Gastrocnemius medialis (tissue), 4 donors: ENCODE measurements around the gene INSYN2A.

Experiments used
- POLR2A ChIP-seq, 2 donors: fragments of 450-650 bp; IDR thresholded peaks; one replicate each; pipeline ENCODE4 v1.6.1; 2017; ENCODE audit warnings: antibody characterized with exemption in 2 of 2, mild to moderate bottlenecking in 2 of 2, moderate library complexity in 2 of 2
- TF ChIP-seq, protein P1 (sequence below), 5 experiments: fragments of 450-650 bp in 3 of 5; fragments of 200-600 bp in 2 of 5; sonication (generic) in 2 of 5; IDR thresholded peaks in 4 of 5; conservative IDR thresholded peaks in 1 of 5; 1 replicate in 4 of 5; 2 replicates in 1 of 5; pipeline ENCODE4 v1.5.1; 2016 to 2019; ENCODE audit warnings: antibody characterized with exemption in 5 of 5, mild to moderate bottlenecking in 3 of 5, moderate library complexity in 3 of 5

DNA sequence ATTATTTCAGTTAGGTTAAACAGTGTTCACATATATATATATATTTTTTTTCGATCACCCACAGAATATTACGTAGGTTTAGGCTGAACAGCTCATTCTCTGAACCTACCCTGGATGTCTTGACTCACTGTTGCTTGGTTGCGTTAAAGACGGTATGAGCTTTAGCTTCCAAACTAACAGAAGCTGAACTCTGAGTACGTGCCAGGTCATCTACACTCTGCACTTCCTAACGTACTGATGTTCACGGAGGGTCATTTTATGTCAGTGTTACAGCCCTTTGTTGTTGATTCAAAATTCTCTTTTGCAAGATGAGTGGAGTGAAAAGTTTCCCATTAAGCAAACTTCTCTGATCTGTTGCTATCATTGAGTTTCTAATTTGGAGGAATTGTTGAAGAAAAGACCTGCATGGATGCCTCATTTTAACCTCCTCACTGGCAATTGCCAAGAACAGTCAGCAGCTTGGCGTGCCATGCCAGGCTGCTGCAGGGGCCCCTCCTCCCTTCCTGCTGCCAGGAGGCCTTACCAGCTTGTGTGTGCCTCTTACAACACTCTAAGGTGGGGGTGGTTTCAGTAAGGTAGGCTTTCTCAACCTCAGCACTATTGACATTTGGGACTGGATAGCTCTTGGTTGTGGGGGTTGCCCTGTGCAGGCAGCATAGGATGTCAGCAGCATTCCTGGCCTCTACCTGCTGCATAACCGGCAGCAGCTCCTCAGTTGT is 44.3 kb downstream of the INSYN2A start:
- TF ChIP-seq, protein P1, sequence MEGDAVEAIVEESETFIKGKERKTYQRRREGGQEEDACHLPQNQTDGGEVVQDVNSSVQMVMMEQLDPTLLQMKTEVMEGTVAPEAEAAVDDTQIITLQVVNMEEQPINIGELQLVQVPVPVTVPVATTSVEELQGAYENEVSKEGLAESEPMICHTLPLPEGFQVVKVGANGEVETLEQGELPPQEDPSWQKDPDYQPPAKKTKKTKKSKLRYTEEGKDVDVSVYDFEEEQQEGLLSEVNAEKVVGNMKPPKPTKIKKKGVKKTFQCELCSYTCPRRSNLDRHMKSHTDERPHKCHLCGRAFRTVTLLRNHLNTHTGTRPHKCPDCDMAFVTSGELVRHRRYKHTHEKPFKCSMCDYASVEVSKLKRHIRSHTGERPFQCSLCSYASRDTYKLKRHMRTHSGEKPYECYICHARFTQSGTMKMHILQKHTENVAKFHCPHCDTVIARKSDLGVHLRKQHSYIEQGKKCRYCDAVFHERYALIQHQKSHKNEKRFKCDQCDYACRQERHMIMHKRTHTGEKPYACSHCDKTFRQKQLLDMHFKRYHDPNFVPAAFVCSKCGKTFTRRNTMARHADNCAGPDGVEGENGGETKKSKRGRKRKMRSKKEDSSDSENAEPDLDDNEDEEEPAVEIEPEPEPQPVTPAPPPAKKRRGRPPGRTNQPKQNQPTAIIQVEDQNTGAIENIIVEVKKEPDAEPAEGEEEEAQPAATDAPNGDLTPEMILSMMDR (IDR thresholded peaks at IDR 0.05 in 4 of 5, conservative IDR thresholded peaks at IDR 0.05 in 1 of 5) = no peak
- no peak for TF ChIP-seq POLR2A (IDR thresholded peaks at IDR 0.05)
